RPMI8226 (cell line): ENCODE results near the gene TMEM255B.
"Not testable (repeated sequence)": the region's sequence is repeated elsewhere in the genome, so short reads cannot be mapped to it uniquely, and the experiment has no call there.

Experiments
- DNase-seq: peaks from one replicate; pipeline ENCODE4 v3.0.0-alpha.2; 2015

TMEM255B gene

GRCh38 chr13:113770441-113770840, 11.4 kb downstream of the TMEM255B start:
- no peak for DNase-seq

GRCh38 chr13:113770937-113771336, 11.9 kb downstream of the TMEM255B start:
- DNase-seq = no peak

DNA sequence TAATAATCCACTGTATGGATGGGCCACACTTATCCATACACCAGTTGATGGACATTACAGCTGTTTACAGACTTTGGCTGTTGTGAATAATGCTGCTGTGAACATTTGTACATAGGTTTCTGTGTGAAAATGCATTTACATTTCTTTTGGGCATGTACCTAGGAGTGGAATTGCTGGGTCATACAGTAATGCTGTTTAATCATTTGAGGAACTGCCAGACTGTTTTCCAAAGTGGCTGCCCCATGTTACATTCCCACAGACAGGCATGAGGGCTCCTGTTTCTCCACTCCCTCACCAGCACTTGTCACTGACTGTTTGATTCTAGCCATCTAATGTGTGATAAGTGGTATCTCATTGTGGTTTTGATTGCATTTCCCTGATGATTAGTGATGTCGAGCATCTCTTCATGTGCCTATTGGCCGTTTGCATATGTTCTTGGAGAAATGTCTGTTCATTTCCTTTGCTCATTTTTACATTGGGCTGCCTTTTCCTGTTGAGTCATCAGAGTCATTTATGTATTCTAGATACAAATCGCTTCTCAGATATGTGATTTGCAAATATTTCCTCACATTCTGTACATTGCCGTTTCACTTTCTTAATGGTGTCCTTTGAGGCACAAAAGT, 12.8 kb downstream of the TMEM255B start:
- no peak for DNase-seq

DNA sequence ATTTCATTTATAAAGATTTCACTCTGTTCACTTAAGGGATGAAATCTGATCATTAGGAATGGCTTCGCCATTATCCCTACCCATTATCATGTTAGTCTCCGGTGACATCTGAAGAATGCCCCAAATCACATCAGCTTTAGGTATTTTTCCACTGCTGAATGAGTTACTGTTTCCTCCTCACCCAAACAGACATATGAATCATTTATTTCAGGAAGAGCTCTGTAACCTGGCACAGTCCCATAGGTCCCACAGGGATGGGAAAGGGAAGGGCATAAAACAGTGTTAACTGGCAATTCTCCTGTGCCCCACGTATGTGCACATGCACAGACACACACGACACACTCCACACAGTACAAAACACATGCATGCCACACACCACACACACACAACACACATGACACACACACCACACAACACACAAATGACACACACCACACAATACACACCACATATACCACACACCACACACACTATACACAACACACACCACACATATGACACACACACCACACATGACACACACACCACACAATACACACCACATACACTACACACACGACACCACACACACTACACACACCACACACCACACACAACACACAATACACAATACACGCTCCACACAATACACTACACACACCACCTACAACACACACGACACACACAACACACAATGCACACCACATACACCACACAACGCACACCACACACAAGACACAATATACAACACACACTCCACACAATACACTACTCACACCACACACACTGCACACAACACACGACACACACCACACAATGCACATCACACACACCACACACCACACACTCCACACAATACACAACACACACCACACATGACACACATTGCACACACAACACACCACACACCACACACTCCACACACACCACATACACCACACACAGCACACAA, 15.4 kb downstream of the TMEM255B start:
- DNase-seq = no peak

DNA sequence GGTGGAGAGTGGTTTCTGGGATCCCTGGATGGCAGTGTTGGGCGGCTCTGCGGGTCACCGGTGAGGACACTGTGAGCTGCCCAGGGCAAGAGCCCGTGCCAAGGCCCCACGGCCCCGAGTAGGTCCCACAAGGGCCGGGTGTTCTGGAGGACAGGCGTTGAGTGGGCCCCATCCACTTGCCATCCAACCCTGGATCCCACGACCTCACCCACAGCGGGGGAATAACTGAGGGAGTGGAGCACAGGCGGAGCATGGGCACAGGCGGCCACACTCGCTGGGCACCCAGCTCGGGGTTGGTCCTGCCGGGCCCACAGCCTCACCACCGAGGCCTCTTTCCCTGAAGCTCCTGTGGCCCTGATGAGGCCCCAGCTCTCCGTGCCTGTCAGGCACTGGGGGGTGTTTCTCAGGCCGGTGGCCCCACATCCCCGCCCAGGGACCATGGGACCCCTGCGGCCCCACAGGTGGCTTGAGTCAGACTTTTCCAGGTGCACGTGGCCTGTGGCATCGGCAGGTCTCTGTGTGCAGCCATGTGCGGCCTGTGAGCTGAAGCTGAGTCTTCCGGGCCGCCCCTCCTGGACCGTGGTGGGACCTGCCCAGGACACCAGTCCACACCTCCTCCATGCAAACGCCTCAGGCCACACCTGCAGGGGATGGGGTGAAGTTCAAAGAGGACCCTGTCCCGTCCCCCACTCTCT, 16.6 kb downstream of the TMEM255B start:
- peak; percentile 30 for DNase-seq

- DNase-seq = peak; percentile 94
Observed at GRCh38 chr13:113776231-113777125, 17.5 kb downstream of the TMEM255B start.

GRCh38 chr13:113777311-113778260, 18.6 kb downstream of the TMEM255B start:
- peak; percentile 72 for DNase-seq

- no peak for DNase-seq
Observed at GRCh38 chr13:113781571-113781970, 22.5 kb downstream of the TMEM255B start.

- no peak for DNase-seq
Observed at GRCh38 chr13:113782472-113782871, 23.4 kb downstream of the TMEM255B start.

- DNase-seq = no peak
Observed at GRCh38 chr13:113783200-113783881, 24.3 kb downstream of the TMEM255B start.

GRCh38 chr13:113783966-113784644, 25.1 kb downstream of the TMEM255B start:
- no peak for DNase-seq

DNA sequence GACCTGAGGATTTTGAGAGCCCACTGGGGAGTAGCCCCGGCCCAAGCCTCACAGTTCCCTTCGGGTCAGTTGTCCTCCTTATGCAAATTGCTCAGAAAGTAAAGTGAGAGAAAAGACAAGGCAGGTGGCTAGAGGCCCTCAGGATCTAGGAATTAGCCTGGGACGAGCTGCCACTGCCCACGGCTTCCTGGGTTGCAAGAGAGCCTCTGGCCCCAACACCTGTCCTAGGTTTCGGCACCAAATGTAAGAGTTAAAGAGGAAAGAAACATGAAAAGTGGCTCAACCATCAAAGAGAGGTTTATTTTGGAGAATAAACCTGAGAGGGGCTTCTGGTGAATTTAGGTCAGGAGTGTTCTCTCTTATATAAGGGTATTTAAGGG, 25.6 kb downstream of the TMEM255B start:
- no peak for DNase-seq

GRCh38 chr13:113785051-113786010, 26.3 kb downstream of the TMEM255B start:
- DNase-seq = peak; percentile 94

DNA sequence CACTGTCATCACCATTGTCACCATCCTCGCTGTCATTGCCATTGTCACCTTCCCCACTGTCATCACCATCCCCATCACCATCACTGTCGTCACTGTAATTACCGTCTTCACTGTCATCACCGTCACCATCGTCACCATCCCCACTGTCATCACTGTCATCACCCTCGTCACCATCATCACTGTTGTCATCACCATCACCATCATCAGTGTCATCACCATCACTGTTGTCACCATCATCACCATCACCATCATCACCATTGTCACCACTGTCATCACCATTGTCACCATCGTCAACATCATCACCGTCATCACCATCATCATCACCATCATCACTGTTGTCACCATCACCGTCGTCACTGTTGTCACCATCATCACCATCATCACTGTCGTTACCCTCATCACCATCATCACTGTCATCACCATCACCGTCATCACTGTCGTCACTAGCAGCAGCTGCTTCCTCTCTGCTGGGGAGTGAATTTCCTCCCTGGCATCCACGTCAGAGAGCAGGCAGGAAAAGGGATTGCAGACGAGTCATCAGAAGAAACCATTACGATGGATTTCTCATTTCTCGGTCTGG, 27.3 kb downstream of the TMEM255B start:
- no peak for DNase-seq

DNA sequence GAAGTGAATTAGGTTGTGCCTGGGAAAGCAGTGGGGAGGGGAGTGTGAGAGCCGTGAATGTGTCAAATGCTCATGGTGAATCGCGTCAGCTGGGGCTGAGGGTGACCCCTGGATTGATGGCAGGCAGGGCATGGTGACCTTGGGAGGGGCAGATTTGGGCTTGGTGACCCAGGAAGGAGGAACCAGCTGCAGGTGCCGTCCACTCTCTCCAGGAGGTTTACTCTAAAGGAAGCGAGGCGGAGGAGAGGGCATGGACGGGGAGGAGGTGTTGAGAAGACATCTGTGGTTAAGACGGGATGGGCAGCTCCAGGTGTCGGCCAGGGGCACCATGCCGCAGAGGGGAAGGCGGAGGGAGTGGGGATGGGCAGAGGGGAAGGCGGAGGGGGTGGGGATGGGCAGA, 28.7 kb downstream of the TMEM255B start:
- no peak for DNase-seq

GRCh38 chr13:113788413-113789135, 29.5 kb downstream of the TMEM255B start:
- DNase-seq = no peak

DNA sequence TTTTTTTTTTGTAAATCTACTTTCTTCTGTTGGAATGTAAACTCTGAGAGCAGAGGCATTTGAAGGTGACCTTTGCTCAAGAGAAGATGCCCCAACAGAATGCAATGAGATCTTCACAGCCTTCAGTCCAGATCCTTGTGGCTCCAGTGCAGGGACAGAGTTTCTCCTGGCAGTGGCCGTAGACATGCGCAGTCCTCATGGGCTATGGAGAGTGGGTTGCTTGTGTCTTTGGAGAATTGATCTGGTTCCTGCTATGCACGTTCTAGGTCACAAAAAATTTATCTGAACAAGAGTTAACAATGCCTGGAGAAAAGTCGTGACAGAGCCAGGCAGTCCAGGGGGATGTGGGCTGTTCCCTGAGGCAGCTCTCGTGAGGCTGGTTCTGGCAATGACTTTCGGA, 30.1 kb downstream of the TMEM255B start:
- no peak for DNase-seq

DNA sequence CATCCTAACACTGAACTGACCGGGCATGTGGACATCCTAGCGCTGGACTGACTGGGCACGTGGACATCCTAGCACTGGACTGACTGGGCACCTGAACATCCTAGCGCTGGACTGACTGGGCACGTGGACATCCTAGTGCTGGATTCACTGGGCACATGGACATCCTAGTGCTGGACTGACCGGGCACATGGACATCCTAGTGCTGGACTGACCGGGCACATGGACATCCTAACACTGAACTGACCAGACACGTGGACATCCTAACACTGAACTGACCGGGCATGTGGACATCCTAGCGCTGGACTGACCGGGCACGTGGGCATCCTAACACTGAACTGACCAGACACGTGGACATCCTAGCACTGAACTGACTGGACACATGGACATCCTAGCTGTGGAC, 30.9 kb downstream of the TMEM255B start:
- not testable (repeated sequence) for DNase-seq
